Globus pallidus (tissue), 1 donor: Measurements from ENCODE around the gene EYS.
"Not testable (repeated sequence)": the region's sequence is repeated elsewhere in the genome, so short reads cannot be mapped to it uniquely, and the experiment has no call there.

Experiments used
- DNase-seq: peaks from one replicate; pipeline ENCODE4 v3.0.0-alpha.2; 2015; ENCODE audit warnings: low spot score

Gene EYS

GRCh38 chr6:63792736-63793464 is 1914.1 kb downstream of the EYS start:
- no peak for DNase-seq

- DNase-seq: no peak
Measured at GRCh38 chr6:63790334-63790733, 1916.7 kb downstream of the EYS start.

GRCh38 chr6:63789699-63790098 is 1917.3 kb downstream of the EYS start:
- no peak for DNase-seq

GRCh38 chr6:63788569-63788968 is 1918.5 kb downstream of the EYS start:
- no peak for DNase-seq

GRCh38 chr6:63787021-63787420 is 1920.0 kb downstream of the EYS start:
- DNase-seq: no peak

GRCh38 chr6:63785006-63785405 is 1922.0 kb downstream of the EYS start:
- no peak for DNase-seq

GRCh38 chr6:63783096-63783495 is 1923.9 kb downstream of the EYS start:
- no peak for DNase-seq

GRCh38 chr6:63774961-63775360 is 1932.1 kb downstream of the EYS start:
- no peak for DNase-seq

- DNase-seq: no peak
Measured at GRCh38 chr6:63773200-63773599, 1933.8 kb downstream of the EYS start.

GRCh38 chr6:63765828-63766227 is 1941.2 kb downstream of the EYS start:
- DNase-seq: no peak

GRCh38 chr6:63764318-63764916 is 1942.6 kb downstream of the EYS start:
- peak; percentile 61 for DNase-seq

GRCh38 chr6:63760199-63760598 is 1946.8 kb downstream of the EYS start:
- no peak for DNase-seq

GRCh38 chr6:63759605-63760105 is 1947.4 kb downstream of the EYS start:
- DNase-seq: no peak

- DNase-seq: no peak
Measured at GRCh38 chr6:63757826-63758225, 1949.2 kb downstream of the EYS start.

GRCh38 chr6:63757275-63757674 is 1949.8 kb downstream of the EYS start:
- DNase-seq: not testable (repeated sequence)

- DNase-seq: no peak
Measured at GRCh38 chr6:63750400-63750799, 1956.6 kb downstream of the EYS start.

GRCh38 chr6:63745784-63746183 is 1961.2 kb downstream of the EYS start:
- DNase-seq: no peak

- no peak for DNase-seq
Measured at GRCh38 chr6:63744810-63745209, 1962.2 kb downstream of the EYS start.

GRCh38 chr6:63743691-63744090 is 1963.3 kb downstream of the EYS start:
- no peak for DNase-seq

- no peak for DNase-seq
Measured at GRCh38 chr6:63742060-63742459, 1965.0 kb downstream of the EYS start.

- DNase-seq: no peak
Measured at GRCh38 chr6:63740709-63741108, 1966.3 kb downstream of the EYS start.

- no peak for DNase-seq
Measured at GRCh38 chr6:63739094-63739687, 1967.8 kb downstream of the EYS start.

- DNase-seq: not testable (repeated sequence)
Measured at GRCh38 chr6:63738190-63738589, 1968.8 kb downstream of the EYS start.
